ENCODE measurements around the gene ASB5. TPM values are rescaled to one million over a fixed set of nuclear protein-coding genes. Genes with fewer than 3 reads are reported as not detected.

Gene ASB5
- 2.1 and 2.2 TPM in 2 replicates for total RNA-seq

DNA sequence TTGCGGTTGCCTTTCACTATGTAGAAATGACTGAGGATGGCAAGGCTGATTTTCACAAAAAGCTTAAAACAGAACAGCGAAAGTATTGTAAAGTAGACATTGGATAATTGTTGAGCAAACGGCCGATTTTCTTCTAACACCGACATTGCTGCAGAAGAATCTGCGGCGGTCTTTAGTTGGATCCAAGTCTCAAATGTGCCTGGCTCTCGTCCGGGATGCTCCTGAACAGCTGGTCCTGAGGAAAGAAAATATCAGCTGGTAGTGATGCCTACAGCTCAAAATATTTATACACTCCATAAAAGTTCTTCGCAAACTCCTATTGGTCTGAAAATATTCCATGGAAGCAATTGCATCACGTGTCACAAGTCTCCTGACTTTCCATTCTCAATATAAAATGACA is at the start of gene ASB5:
ASB5 (minus strand) TSS at position 260 of the 400 bp plus-strand sequence; CDS start at position 146, 114 bp downstream.

DNA sequence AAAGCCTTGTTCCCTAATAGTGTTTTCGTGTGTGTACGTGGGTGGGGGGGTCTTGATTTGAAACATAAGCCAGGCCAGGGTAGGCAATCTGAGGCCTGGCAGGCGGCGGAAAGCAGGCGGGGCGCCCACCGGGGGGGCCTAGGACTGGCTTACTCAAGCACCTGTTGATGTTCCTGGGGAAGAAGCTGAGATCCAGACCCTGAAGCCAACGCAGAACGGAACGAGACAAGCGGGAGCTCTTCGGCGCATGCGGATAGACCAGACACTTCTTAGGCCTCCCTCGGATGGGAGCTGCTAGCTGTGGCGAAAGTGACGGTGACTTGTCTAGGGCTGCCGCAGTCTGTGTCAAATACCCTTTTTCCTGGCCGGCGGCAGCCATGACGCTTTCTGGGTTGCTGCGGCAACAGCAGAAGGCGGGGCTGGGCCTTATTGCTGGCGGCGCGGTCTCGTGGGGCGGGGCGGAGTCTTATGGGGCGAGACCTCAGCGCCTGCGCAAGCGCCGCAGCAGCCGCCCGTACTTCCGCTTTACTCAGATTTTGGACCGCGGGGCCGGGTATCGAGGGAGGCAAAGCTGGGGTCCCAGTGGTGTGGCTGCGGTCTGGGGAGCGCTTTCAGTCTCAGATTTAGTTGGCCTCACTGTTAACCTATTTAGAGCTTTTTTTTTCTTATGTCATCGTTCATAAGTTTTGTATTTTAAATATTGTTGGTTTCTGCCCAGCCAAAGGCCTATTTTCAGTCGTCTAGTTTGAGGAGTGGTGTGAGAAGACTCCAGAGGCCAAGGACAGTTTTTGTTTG is 73.6 kb downstream of the ASB5 start, which contains the start of gene SPATA4:
SPATA4 (minus strand) TSS at position 402 of the 795 bp plus-strand sequence; CDS start at position 379, 23 bp downstream.

Other genes with a start within 250 kb of the ASB5 start
- 0.57 and 0.66 TPM in 2 replicates for gene WDR17, start 203.4 kb downstream of the ASB5 start, total RNA-seq
- 0.29 and 0.44 TPM in 2 replicates for gene SPATA4, start 73.6 kb downstream of the ASB5 start, total RNA-seq
- 255 and 286 TPM in 2 replicates for gene SPCS3, start 50.7 kb upstream of the ASB5 start, total RNA-seq

All from placental pericyte (primary cell).